Right kidney (tissue), 1 donor: ENCODE data around the gene MYB.

Experiments used
- DNase-seq: peaks from one replicate; pipeline ENCODE4 v3.0.0-alpha.2; 2016

The MYB gene

GRCh38 chr6:135251498-135252441 lies 70.7 kb downstream of the MYB start:
- DNase-seq: no peak

GRCh38 chr6:135254471-135254870 lies 73.4 kb downstream of the MYB start:
- DNase-seq: no peak

- DNase-seq: no peak
Observed at GRCh38 chr6:135256866-135257265, 75.8 kb downstream of the MYB start.

- no peak for DNase-seq
Observed at GRCh38 chr6:135257631-135258405, 76.7 kb downstream of the MYB start.

GRCh38 chr6:135258970-135259369 lies 77.9 kb downstream of the MYB start:
- DNase-seq: no peak

- no peak for DNase-seq
Observed at GRCh38 chr6:135260612-135261011, 79.5 kb downstream of the MYB start.

GRCh38 chr6:135261872-135262725 lies 81.0 kb downstream of the MYB start:
- DNase-seq: no peak

GRCh38 chr6:135265278-135265677 lies 84.2 kb downstream of the MYB start:
- DNase-seq: no peak

GRCh38 chr6:135266675-135267074 lies 85.6 kb downstream of the MYB start:
- DNase-seq: no peak

GRCh38 chr6:135267085-135267484 lies 86.0 kb downstream of the MYB start:
- no peak for DNase-seq

GRCh38 chr6:135268263-135268662 lies 87.2 kb downstream of the MYB start:
- DNase-seq: no peak

GRCh38 chr6:135268740-135269139 lies 87.6 kb downstream of the MYB start:
- no peak for DNase-seq
